A172 (cell line): Measurements from ENCODE around the gene CD200R1. TPM values are rescaled to one million over a fixed set of nuclear protein-coding genes. Genes with fewer than 3 reads are reported as not detected.
A peak's percentile ranks its signal among the peaks of the same experiment; 100 is the strongest.

Experiments used
- DNase-seq: peaks from one replicate; pipeline ENCODE4 v3.0.0-alpha.2; 2015; ENCODE audit warnings: low spot score
- total RNA-seq: library from RNA; depleted of rRNA; stranded (reverse); fragments of >200 nt; shearing (Covaris generic); gene quantifications from 2 replicates; pipeline ENCODE4 v1.2.3, GENCODE V29; 2014; rRNA removed

CD200R1 gene
- total RNA-seq, 1 experiment from 2014 or later = not detected

DNA sequence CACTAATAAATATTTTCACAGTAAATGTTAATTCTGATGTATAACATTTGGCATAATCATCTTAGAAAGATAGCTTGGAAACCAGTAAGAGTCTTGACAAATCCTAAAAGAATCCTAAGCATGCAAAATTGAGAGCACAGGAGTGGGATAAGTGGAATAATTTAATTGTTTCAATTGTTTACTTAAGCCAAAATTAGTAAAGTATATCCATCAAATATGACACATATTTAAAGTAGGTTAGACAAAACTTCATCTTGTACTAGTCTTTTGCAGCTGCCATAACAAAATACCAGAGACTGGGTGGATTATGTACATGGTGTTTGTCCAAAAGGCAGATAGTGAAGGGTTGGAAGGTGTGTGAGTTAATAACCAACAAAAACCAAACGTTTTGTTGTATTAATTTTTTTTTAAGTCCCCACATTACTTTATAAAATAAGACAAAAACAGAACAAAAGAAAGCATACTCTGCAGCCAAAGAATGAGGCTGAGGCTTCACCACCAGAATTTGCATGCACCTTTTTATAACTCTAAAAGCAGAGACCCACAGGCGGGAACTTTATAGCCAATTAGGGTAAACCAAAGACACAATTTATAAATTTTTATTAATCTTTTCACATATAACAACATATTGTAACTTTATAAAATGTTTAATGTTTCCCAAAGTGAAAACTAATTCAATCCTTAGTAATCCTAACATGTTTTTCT is 86.4 kb downstream of the CD200R1 start:
- peak; percentile 63 for DNase-seq

DNA sequence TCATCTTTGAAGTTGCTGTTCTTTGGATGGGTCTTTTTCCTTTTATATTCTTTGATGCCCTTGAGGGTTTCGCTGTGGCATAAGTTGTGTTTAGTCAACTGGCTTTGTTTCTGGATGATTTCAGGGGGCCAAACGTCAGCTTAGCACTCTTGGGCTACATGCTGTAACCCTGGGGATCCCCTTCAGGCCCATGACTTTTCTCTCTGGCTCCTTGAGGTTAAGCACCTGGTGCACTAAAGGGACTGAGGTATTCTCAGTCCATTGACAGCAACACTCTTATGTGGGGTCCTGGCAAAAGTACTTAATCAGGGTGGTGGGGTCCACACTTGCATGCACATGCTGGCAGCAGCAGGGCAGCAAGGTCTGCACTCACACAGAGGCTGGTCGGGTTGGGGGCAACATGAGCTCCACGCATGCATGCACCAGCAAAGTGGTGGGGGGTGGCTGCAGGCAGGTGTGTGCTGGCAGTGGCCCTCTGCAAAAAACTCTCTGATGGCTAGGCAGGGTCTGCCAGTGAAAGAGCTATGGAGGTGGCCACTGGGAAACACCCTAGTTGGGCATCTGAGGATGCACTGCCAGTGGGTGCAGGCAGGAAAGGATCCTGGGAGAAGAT is 90.1 kb downstream of the CD200R1 start:
- no peak for DNase-seq

DNA sequence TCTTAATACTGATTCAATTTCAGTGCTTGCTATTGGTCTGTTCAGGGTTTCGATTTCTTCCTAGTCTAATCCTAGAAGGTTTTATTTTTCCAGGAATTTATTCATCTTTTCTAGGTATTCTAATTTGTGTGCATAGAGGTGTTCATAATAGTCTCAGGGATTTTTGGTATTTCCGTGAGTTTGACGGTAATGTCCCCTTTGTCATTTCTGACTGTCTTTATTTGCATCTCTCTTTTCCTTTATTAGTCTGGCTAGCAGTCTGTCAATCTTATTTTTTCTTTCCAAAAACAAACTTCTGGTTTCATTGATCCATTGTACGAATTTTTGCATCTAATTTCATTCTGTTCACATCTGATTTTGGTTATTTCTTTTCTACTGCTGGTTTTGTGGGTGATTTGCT is 93.0 kb downstream of the CD200R1 start:
- DNase-seq = no peak

DNA sequence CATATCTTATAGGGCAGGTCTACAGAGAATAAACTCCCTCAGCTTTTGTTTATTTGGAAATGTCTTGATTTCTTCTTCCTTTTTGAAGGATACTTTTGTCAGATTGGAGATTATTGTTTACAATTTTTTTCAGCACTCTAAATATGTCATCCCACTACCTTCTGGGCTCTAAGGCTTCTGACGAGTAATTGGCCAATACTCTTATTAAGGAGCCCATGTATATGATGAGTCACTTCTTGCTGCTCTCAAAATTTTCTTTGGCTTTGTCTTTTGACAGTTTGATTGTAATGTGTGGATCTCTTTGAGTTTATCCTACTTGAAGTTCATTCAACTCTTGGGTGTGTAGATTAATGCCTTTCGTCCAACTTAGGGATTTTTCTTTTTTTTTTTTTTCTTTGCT is 99.3 kb downstream of the CD200R1 start:
- no peak for DNase-seq

DNA sequence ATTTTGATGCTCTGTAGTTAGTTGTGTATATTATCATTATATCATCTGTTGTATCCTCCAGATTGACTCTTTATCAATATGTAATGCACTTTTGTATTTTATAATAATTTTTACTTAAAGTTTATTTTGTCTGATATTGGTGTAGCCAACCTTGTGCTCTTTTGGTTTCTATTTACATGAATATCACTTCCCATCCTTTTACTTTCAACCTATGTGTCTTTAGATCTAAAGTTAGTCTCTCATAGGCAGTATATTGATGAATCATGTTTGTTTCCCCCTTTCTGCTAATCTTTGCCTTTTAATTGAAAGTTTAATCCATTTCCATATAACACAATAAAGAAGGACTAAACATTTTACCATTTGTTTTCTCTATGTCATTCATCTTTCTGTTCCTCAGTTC is 100.2 kb downstream of the CD200R1 start:
- DNase-seq = no peak

DNA sequence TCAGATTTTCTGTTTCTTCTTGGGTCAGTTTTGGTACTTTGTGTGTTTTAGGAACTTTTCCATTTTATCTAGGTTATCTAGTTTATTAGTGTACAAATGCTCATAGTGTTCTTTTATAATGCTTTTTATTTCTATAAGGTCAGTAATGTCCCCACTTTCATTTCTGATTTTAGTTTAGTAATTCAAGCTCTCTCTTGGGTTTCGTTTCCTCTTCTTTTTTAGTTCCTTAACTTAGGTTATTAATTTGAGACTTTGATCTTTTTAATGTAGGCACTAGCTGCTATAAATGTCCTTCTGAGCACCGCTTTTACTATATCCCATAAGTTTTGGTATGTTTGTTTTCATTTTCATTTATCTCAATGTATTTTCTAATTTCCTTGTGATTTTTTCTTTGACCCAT is 101.3 kb downstream of the CD200R1 start:
- no peak for DNase-seq

DNA sequence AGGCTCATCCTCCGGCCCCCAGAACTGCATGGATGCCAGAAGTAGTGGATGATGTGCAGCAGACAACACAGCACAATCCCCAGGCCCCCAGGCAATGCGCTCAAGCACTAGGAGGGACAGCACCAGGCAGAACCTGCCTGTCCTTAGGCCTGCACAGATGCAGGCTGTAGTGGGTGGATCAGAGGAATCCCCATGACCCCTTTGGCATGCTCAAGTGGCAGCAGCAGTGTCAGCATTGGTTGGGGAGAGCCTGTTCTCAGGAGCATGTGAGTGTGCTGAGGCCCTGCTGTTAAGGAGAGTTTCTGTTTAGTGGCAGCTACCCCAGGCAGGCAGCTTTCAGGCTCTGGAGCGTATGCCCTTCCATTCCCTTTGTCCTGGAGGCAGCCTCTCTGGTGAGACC is 103.2 kb downstream of the CD200R1 start:
- DNase-seq = no peak

Other genes starting within 250 kb of the CD200R1 start
- gene CD200R1L, start 128.2 kb downstream of the CD200R1 start, total RNA-seq = 0.38 TPM in 1 of 2 replicates, not detected in the other
- gene GTPBP8, start 15.9 kb upstream of the CD200R1 start, total RNA-seq = 25.8 and 26.3 TPM in 2 replicates
- gene BOC, start 236.5 kb upstream of the CD200R1 start, total RNA-seq = 3.1 and 4.5 TPM in 2 replicates